Measurements from ENCODE around the gene NELFB. TPM values are rescaled to one million over a fixed set of nuclear protein-coding genes. Genes with fewer than 3 reads are reported as not detected.

Gene NELFB
- total and polyA plus RNA-seq, 9 of the 15 experiments (the other 6 are each of a cell fraction or from before 2014, with no cell fraction given), result 0.24 to 84.0 (median 29.7) TPM

DNA sequence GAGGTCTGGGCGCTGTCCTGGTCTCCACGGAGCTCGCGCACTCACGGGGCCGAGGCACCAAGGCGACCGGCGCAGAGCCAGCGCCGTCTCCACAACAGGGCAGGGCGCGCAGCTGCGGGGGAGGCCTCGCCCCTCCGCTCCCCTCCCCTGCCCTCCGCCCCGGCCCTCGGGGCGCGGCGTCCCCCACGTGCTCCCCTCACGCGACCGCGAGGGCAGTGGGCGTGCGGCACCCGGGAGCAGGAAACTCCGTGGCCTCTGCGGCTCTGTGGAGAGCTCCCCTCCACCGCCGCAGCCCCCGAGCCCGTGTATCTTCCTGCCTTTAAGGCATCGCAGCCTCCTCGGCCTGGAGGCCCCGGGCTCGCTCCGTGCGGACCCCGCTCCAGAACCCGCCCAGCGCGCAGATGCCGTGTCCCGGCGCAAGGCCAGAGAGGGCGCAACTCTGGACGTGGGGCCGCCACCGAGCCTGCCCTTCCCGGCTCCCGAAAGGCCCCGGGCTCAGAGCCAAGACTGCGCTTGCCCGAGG, 14.7 kb upstream of the NELFB start (continued):
- TF ChIP-seq, protein P1, sequence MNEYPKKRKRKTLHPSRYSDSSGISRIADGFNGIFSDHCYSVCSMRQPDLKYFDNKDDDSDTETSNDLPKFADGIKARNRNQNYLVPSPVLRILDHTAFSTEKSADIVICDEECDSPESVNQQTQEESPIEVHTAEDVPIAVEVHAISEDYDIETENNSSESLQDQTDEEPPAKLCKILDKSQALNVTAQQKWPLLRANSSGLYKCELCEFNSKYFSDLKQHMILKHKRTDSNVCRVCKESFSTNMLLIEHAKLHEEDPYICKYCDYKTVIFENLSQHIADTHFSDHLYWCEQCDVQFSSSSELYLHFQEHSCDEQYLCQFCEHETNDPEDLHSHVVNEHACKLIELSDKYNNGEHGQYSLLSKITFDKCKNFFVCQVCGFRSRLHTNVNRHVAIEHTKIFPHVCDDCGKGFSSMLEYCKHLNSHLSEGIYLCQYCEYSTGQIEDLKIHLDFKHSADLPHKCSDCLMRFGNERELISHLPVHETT (CRISPR knock-in tag; conservative IDR thresholded peaks at IDR 0.05 in 1 of 2, IDR thresholded peaks at IDR 0.05 in 1 of 2), result peak in 1 of 2 experiments; percentile 86; a peak in 2 of 4 replicates
- TF ChIP-seq, protein P2, sequence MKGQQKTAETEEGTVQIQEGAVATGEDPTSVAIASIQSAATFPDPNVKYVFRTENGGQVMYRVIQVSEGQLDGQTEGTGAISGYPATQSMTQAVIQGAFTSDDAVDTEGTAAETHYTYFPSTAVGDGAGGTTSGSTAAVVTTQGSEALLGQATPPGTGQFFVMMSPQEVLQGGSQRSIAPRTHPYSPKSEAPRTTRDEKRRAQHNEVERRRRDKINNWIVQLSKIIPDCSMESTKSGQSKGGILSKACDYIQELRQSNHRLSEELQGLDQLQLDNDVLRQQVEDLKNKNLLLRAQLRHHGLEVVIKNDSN (CRISPR knock-in tag; IDR thresholded peaks at IDR 0.05), result peak; percentile 77
- TF ChIP-seq ELF2 (CRISPR knock-in tag; IDR thresholded peaks at IDR 0.05) (peak; percentile 41; the same call in 1 of the 2 replicates), LCOR (CRISPR knock-in tag; IDR thresholded peaks at IDR 0.05) (0 out of 2 replicates have a peak, but pooled peaks have one; percentile 69), CHD1 (IDR thresholded peaks at IDR 0.05; ENCODE audit: low read length) (peak; percentile 88), ZNF436 (CRISPR knock-in tag; IDR thresholded peaks at IDR 0.05) (no peak), SMC3 (conservative IDR thresholded peaks at IDR 0.05; ENCODE audit: insufficient read depth, low read depth, low read length) (no peak), HCFC1 (IDR thresholded peaks at IDR 0.05; ENCODE audit: low read depth, low read length) (0 out of 2 replicates have a peak, but pooled peaks have one; percentile 6), SMAD3 (CRISPR knock-in tag; conservative IDR thresholded peaks at IDR 0.05) (0 out of 2 replicates have a peak, but pooled peaks have one; percentile 33), HMG20A (CRISPR knock-in tag; conservative IDR thresholded peaks at IDR 0.05) (no peak), KLF1 (tag; IDR thresholded peaks at IDR 0.05) (peak; percentile 86), HDAC2 (IDR thresholded peaks at IDR 0.05) (peak; percentile 65; the same call in 1 of the 2 replicates)
- TF ChIP-seq, protein P3, sequence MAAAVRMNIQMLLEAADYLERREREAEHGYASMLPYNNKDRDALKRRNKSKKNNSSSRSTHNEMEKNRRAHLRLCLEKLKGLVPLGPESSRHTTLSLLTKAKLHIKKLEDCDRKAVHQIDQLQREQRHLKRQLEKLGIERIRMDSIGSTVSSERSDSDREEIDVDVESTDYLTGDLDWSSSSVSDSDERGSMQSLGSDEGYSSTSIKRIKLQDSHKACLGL (CRISPR knock-in tag; IDR thresholded peaks at IDR 0.05; ENCODE audit: borderline replicate concordance, poor library complexity, severe bottlenecking), result peak; percentile 70
- TF ChIP-seq, protein P4, sequence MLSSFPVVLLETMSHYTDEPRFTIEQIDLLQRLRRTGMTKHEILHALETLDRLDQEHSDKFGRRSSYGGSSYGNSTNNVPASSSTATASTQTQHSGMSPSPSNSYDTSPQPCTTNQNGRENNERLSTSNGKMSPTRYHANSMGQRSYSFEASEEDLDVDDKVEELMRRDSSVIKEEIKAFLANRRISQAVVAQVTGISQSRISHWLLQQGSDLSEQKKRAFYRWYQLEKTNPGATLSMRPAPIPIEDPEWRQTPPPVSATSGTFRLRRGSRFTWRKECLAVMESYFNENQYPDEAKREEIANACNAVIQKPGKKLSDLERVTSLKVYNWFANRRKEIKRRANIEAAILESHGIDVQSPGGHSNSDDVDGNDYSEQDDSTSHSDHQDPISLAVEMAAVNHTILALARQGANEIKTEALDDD (IDR thresholded peaks at IDR 0.05), result no peak
- TF ChIP-seq, protein P5, sequence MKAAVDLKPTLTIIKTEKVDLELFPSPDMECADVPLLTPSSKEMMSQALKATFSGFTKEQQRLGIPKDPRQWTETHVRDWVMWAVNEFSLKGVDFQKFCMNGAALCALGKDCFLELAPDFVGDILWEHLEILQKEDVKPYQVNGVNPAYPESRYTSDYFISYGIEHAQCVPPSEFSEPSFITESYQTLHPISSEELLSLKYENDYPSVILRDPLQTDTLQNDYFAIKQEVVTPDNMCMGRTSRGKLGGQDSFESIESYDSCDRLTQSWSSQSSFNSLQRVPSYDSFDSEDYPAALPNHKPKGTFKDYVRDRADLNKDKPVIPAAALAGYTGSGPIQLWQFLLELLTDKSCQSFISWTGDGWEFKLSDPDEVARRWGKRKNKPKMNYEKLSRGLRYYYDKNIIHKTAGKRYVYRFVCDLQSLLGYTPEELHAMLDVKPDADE (conservative IDR thresholded peaks at IDR 0.05; ENCODE audit: control insufficient read depth, low read depth, low read length), result peak; percentile 76
- TF ChIP-seq, protein P6, sequence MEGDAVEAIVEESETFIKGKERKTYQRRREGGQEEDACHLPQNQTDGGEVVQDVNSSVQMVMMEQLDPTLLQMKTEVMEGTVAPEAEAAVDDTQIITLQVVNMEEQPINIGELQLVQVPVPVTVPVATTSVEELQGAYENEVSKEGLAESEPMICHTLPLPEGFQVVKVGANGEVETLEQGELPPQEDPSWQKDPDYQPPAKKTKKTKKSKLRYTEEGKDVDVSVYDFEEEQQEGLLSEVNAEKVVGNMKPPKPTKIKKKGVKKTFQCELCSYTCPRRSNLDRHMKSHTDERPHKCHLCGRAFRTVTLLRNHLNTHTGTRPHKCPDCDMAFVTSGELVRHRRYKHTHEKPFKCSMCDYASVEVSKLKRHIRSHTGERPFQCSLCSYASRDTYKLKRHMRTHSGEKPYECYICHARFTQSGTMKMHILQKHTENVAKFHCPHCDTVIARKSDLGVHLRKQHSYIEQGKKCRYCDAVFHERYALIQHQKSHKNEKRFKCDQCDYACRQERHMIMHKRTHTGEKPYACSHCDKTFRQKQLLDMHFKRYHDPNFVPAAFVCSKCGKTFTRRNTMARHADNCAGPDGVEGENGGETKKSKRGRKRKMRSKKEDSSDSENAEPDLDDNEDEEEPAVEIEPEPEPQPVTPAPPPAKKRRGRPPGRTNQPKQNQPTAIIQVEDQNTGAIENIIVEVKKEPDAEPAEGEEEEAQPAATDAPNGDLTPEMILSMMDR (IDR thresholded peaks at IDR 0.05 in 2 of 3, conservative IDR thresholded peaks at IDR 0.05 in 1 of 3; ENCODE audit: insufficient read depth in 2 of 3, low read depth in 1 of 3, low read length in 3 of 3), result peak; percentile 31 to 46 (median 41); a peak in 4 of 6 replicates
- TF ChIP-seq, protein P7, sequence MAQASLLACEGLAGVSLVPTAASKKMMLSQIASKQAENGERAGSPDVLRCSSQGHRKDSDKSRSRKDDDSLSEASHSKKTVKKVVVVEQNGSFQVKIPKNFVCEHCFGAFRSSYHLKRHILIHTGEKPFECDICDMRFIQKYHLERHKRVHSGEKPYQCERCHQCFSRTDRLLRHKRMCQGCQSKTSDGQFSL (CRISPR knock-in tag; IDR thresholded peaks at IDR 0.05), result peak; percentile 43; the same call in 1 of the 2 replicates
- TF ChIP-seq, protein P7 (tag; IDR thresholded peaks at IDR 0.05), result no peak
